ENCODE data around the gene IFNLR1.
"Not testable (repeated sequence)": the region's sequence is repeated elsewhere in the genome, so short reads cannot be mapped to it uniquely, and the experiment has no call there.

The IFNLR1 gene

DNA sequence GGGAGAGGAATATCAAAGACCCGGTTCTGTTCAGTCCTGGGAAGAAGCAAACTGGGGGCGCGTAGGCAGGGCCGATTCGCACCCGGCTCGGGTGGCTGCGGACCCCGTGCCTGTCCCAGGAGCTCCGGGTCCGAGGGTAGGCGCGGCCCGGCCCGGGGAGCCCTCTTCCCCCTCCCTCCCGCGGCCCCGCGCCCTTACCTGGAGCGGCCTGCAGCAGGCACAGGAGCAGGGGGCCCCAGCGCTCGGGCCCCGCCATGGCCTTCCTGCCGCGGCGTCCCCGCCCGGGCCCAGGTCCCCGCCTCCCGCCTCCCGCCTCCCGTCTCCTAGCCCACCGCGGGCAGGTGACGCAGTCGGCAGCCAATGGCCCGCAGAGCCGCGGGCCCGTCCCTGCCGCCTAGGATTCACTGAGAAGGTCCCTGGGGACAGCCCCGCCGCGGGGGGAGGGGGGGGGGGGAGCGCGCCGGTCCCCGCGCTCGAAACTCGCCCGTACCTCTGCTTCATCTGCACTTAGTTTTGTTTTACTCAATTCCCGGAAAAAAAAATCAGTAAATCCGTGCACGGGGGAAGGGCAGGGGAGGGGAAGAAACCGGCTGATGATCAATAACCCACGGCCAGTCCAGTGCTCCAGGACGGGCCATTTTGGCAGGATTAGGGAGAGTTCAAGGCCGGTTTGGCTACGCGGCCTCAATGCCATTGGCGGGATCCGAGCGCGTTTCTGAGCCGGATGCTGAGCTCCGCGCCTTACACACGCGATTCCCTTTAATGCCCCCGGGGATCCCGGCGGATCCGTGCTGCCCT is at the start of gene IFNLR1:
TSS of gene IFNLR1 (minus strand) at position 297 of the 798 bp plus-strand sequence. CDS start at position 256, 41 bp downstream.
- DNase-seq, result peak; percentile 80

DNA sequence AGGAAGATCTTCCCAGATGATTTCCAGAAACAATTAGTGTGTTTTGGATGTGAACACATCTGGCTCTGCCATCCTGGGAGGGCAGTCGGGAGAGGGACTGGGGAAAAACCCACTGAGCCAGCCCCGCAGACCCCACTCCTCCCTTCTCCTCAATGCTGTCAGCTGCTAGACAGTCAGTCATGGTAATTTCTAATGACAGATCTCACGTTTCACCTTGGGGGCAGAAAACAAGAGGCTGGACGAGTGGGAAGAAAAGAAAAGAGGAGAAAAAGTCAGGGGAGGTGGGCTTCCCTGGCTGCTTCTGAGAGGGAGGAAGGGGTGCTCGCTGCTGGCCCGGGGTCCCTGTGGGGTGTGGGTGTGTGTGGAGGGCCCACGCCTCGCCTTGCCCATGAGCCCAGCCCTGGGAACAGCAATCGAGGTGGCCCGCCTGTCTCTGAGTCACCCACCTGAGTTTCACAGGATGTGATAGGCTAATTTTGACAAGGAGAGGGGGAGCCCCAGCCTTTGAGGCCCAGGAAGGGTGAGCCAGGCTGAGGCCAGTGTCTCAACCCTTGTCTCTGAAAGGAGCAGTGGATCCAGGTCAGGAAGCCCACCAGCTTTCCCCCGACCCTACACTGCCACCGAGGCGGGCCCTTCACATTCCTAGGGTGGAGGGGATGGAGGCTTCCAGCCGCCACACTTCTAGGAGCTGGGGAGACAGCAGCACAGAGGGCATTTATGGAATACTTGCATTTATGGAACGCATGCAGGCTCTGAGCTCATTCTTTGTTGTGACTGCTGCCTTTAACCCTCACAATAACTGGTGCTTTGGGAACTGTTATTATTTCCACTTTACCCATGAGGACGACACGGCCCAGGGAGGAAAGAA is 49.1 kb upstream of the IFNLR1 start:
- no peak for DNase-seq

DNA sequence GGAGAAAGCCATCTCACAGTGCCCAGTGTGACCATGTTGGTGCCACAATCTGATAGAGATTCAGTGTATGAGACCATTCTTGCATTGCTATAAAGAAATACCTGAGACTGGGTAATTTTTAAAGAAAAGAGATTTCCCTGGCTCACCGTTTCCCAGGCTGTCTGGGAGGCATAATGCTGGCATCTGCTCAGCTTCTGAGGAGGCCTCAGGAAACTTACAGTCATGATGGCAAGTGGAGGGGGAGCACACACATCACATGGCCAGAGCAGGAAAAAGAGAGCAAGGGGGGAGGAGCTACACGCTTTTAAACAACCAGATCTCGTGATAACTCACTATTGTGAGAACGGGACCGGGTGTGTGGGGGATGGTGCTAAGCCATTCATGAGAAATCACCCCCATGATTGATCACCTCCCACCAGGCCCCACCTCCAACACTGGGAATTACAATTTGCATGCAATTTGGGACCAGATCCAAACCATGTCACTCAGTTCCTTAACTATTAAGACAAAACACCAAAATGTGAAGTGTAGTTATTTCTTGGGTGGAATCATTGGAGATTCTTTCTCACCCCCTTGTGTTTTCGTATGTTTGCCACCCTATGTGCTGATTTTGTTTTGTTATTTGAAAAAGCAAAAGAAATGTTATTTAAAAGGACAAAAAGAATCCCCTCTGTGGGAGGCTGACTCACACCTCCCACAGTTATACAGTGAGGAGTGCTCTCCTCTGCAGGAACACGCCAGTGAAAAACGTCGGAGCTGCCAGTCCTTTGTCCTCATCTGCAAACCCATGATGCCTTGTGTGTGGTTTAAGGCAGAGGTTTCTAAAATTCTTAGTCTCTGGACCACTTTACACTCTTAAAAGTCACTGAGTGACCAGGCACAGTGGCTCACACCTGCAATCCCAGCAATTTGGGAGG is 46.9 kb upstream of the IFNLR1 start:
- DNase-seq, result no peak

DNA sequence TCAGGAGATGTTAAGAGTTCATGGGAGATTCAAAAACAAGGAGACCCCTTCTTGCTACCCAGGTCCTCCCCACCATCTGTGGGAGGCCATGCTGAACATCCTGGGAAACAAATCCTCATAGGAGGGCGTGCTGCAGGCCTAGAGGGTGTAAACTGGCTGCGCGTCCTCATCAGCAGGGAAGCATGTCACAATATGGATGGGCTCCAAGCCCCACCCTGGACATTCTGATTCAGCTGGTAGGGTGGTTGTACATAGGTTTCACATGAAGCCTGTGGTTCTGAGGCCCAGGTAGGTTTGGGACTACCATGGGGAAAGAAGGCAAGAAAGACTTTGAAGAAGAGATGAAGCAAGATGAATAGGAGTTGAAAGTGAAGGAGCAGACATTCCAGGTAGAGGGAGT is 44.6 kb upstream of the IFNLR1 start:
- DNase-seq, result no peak

DNA sequence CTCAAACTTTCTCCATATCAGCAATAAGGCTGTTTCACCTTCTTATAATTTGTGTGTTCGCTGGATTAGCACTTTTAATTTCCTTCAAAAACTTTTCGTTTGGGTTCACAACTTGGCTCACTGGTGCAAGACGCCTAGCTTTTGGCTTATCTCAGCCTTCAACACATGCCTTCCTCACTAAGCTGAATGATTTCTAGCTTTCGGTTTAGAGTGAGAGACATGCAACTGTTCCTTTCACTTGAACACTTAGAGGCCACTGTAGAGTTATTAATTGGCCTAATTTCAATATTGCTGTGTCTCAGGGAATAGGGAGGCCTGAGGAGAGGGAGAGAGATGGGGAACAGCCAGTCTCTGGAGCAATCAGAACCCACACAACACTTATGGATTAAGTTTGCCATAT is 41.2 kb upstream of the IFNLR1 start:
- peak; percentile 1 for DNase-seq

DNA sequence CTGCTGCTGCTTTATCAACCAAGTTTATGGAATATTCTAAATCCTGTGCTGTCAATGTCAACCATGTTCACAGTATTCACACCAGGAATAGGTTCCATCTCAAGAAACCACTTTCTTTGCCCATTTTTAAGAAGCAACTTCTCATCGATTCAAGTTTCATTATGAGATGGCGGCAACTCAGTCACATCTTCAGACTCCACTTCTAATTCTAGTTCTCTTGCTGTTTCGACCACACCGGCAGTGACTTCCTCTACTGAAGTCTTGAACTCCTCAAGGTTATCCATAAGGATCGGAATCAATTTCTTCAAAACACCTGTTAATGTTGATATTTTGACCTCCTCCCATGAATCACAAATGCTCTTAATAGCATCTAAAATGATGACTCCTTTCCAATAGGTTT is 39.7 kb upstream of the IFNLR1 start:
- DNase-seq, result no peak

DNA sequence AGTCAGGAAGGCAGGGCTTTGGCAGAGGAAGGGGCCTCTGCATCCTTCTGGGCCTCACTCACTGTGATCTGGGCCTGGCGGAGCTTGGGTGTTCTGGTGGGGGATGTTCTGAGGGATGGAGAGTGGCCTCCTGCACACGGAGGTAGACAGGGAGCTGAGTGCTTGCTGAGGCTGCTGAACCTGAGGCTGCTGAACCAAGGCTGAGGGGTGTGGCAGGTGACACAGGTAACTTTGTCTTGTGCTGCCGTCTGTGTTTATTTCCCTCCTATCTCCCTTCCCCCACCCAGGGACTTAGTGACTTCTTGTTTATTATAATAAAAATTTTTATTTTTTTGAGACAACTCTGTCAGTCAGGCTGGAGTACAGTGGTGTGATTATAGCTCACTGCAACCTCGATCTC is 37.7 kb upstream of the IFNLR1 start:
- DNase-seq, result no peak

DNA sequence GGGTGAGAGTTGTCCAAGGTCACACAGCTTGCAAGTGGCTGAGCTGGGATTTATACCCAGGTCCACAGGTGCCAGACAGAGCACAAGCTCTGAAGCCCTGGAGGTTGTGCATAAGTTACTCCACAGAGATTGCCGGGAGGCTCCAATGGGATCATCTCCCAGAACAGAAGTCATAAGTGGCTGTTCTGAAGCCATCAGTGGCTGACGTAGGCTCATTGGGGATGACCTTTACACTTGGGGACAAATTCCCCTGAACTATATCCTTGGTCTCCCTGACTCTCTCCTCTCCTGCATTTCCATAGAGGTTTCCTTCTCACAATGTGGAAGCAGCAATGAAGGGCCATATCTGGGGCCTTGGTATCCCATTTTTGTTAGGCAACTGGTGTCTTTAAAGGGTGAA is 37.0 kb upstream of the IFNLR1 start:
- DNase-seq, result no peak

DNA sequence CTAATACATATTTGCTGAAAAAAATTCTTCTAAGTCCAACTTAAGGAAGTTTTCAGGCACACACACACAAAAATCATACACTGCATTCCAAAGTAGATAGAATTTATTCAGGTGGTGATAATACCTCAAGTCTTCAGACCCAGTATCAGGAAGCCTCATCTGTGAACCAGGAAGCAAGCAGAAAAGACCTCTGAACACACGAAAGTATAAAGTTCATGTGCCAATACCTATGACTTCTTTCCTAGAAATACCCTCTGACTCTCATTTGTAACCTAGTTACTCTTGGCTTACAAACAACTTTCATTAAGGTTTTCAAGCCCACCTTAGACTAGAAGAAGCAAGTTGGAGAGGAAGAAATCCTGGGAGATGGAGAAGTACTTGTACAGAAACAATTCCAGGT is 35.7 kb upstream of the IFNLR1 start:
- no peak for DNase-seq

DNA sequence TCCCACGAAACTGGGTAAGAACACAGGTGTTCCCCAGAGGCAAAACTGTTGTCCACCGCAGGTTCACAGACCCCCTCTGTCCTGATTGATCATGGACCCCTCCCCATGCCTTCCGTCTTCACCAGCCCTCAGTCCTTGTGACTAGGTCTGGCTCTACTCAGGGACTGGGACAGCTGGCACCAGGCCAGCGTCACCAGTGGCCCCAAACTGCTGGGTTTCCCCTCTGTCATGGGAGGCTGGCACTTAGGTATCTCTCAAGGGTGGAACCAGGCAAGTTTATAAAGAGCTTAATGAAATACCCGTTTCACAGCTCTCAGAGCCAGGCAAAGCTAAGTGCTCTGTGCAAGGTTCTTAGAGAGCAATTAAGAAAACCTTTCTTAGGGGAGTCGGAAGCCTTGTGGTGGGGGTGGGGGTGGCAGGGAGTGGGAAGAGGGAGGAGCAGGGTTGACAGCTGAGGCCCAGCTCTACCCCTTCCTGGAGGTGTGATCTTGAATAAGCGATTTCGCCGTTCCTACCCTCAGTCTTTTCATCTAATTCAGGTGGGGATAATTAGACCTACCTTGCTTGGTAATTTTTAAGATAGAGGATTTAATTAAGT is 35.0 kb upstream of the IFNLR1 start:
- DNase-seq, result no peak

DNA sequence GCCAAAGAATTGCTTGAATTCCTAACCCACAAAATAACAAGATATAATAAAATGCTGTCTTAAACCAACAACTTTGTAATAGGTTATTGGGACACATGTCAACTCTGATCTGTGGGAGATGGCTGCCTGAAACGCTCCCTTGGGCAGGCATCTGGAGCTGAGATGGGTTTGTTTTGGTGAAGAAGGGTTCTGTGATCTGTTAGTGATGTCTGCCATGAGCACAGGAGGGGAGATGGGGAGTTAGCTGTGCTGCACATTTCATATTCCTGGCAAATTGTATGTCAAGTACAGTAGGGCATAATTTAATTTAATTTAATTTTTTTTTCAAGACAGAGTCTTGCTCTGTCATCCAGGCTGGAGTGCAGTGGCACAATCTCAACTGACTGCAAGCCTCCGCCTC is 34.2 kb upstream of the IFNLR1 start:
- no peak for DNase-seq

DNA sequence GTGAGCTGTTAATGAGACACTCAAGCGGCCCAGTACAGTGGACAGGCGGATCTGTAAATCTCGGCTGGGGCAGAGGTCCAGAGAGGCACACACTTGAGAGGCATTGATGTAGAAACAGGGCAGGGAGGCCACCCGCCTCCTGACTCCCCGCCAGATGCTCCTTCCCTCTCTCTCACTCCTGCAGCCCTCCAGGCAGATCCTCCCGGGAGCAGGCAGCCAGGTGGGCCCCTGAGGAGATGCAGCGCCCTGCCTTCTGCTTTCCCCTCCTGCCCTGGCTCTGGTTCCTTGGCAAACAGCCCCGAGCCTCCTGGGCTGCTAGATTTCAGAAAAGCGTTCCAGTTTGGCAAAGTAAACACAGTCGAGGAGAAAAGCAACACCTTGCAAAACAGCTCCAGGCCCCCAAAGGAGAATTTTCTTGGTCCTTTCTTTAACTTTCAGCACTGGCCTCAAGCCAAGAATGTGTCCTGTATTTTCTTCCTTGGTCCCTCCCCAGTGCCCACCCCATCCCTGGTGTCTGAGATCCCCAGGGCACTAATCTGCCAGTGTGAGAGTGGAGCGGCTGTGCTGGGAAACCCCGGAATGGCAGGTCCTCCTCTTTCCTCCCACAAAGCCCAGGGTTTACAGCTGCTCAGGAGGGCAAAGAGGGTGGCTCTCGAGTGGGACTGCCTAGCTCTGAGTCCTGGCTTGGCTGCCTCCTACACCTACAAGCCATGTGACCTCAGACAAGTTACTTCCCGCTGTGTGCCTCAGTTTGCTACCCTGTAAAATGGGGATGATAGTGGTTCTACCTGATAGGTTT is 29.4 kb upstream of the IFNLR1 start:
- DNase-seq, result no peak

DNA sequence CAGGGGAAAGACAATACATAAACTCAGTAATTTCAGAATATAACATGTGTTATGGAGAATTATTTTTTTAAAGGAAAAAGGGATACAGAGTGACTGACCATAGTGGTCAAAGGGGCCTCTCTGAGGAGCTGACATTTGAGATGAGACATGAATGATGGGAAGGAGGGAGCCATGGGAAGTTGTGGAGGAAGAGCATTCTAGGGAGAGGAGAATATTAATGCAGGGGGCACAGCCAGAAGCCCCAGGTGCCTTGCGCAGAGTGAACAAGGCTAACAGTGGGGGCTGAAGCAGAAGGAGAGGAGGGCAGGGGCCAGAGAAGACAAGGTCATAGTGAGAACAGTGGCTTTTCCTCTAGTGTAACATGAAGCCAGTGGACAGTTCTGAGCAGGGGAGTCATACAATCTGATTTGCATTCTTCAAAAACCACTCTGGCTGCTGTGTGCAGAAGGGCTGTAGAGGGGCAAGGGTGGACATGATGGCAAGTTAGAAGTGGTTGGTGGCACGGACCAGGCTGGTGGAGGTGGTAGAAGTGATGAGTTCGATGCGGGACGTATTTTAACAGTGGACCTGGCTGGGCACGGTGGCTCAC is 28.2 kb upstream of the IFNLR1 start:
- no peak for DNase-seq

DNA sequence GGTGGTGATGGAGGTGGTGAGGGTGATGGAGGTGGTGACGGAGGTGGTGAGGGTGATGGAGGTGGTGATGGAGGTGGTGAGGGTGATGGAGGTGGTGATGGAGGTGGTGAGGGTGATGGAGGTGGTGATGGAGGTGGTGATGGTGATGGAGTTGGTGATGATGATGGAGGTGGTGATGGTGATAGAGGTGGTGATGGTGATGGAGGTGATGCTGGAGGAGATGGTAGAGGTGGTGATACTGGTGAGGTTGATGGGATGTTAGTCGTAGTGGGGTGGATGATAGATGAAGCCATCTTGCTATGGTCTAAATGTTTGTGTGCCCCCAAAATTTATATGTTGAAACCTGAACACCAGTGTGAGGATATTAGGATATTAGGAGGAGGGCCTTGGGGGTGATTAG is 25.3 kb upstream of the IFNLR1 start:
- no peak for DNase-seq

DNA sequence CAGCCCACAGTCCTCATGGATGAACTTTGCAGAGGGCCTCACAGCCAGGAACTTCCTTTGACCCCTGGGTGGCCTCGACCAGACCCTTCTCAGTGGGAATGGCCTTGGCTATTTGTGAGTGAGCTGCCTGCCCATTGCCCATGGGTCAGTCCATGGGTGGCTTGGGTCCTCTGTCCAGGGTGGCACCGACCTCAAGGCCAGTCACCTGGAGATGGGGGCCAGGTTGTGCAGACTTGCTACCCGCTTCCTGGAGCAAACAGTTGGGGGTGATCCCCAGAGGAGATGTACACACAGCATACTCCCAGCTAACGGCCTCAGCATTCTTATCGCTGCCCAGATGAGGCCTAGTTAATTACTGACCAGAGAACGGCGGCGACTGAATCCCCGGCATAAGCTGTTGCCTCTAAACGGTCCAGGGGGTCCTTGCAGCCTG is 23.1 kb upstream of the IFNLR1 start:
- no peak for DNase-seq

DNA sequence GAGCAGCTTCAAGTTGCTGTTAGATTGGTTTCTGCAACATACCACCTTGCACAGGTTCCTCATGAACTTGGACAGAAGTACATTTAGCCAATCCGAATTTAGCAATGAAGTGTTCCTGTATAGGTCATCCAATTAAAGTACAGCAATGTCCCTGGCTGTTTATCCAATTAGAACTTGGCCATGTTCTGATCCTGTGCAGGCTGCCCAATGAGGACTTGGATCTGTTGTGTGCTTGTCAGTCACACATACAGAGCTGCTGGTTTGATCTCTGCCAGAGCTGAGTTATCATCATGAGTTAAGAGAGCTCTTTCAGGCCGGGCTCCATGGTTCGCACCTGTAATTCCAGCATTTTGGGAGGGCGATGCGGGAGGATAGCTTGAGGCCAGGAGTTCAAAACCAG is 22.0 kb upstream of the IFNLR1 start:
- DNase-seq, result no peak

DNA sequence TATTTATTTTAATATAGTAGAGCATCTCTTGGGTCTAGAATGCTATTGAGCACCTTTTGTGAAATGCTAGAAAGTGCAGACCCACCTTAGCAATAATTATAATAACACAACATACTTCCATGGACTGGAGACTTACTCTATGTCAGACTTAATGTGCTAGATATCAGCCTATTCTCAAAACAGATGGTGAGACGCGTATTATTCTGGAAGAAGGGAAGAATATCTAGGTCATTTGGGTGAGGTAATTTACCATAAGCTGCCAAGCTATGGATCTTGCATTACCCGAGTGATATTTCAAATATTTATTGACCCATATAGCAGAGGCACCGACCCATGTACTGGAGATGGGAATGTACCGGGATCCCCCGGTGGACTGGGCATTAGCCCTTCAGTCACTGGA is 20.6 kb upstream of the IFNLR1 start:
- no peak for DNase-seq

DNA sequence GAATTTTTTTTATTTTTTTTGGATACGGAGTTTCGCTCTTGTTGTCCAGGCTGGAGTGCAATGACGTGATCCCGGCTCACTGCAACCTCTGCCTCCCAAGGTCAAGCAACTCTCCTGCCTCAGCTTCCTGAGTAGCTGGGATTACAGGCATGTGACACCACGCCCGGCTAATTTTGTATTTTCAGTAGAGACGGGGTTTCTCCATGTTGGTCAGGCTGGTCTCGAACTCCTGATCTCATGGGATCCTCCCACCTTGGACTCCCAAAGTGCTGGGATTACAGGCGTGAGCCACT is 20.3 kb upstream of the IFNLR1 start:
- not testable (repeated sequence) for DNase-seq

DNA sequence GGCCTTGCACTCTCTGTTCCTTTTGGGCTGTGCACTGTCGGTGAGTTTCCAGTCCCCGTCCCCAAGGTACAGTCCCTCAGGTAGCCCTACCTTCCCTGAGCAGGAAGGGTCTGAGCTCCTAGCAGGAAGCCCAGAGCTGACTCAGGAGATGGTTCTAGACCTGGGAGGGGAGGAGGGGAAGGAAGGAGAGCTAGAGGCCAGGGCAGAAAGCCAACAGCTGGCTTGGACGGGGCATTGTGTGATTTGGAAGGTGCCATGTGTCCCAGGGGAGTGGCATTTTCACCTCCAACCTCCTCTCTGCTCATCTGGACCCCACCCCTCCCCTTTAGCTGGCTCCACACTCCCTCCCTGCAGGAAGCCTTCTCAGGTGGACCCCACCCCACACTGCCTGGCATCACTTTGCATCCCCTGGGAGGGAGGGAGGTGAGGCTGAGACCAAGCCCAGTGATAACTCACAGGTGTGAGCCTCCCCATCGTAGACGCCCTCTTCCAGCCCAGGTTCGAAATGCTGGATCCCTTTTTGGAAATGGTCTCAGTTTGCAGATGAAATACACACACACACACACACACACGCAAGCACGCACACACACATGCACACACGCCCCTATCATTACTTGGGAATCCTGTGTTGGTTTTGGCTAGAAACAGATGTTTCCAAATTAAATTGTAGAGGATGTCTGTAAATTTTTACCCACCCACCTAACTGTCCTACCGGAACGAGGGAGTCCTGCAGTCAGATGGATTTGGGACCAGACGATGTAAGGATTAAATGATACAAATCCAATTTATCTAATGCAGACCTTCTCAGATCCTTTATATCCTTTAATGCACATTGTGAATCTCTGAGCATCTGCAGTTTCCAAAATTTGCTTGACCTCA is 19.7 kb upstream of the IFNLR1 start:
- DNase-seq, result no peak

DNA sequence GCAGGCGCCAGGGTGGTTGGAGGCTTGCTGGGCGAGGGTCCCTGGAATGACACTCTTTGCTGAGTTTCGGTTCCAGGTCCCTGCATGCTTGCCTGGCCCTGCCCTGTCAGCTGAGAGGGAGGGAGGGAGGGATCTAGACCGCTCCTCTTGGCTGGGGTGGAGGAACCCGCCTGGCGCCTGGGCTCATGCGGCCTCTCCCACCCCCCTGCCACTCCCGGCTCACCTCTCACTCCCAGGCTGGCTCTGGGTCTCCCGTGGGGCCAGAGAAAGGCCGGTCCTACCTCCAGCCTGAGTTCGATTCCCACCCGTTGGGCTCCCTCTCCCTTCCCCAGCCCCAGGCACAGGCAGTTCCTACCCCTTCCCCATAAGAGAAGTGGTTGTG is 19.0 kb upstream of the IFNLR1 start:
- DNase-seq, result no peak
